IMR-90 (cell line): ENCODE results near the gene ADCYAP1R1. TPM values are rescaled to one million over a fixed set of nuclear protein-coding genes. Genes with fewer than 3 reads are reported as not detected.

Source experiments
- ATAC-seq: fragments of 200-7000 bp; cut with Tn5 transposase; 2 replicates; pipeline ENCODE4 v1.9.1; 2020; ENCODE audit warnings: low read depth, mild to moderate bottlenecking, moderate library complexity
- BruUV-seq: library from RNA; stranded (reverse); fragments of 400-500 nt; replicated peaks from 2 replicates; lab custom pipeline; 2021; lab: Mats Ljungman, UMichigan
- CTCF ChIA-PET: fragments of 300-600 bp; formaldehyde crosslinking; extraction: SDS; loops from one replicate; lab custom pipeline; 2021; ENCODE audit warnings: antibody characterized with exemption; lab: Yijun Ruan, JAX
- POLR2A ChIA-PET: fragments of 300-600 bp; sonication (Branson Sonifier 250); formaldehyde crosslinking; loops from one replicate; lab custom pipeline; 2022; ENCODE audit warnings: antibody characterized with exemption; ENCODE audit not compliant: unreplicated experiment; lab: Charles Lee
- DNase-seq: peaks from one replicate; pipeline ENCODE4 v3.0.0; 2013
- H2AFZ ChIP-seq: replicated peaks from 2 replicates; pipeline ENCODE3; 2013; ENCODE audit warnings: low read length, mild to moderate bottlenecking; ENCODE audit not compliant: poor library complexity
- H2AK5ac ChIP-seq: 2 replicates; pipeline ENCODE4 v1.6.1; 2013; ENCODE audit warnings: low read depth, low read length, inconsistent platforms
- H2AK9ac ChIP-seq: replicated peaks from 2 replicates; pipeline ENCODE3; 2013; ENCODE audit warnings: mild to moderate bottlenecking, low read depth, low read length, moderate library complexity; ENCODE audit not compliant: poor library complexity
- H2BK120ac ChIP-seq: 2 replicates; pipeline ENCODE4 v1.6.1; 2013; ENCODE audit warnings: low read depth, low read length, inconsistent platforms
- H2BK15ac ChIP-seq: 3 replicates; pipeline ENCODE4 v1.6.1; 2013; ENCODE audit warnings: low read depth, low read length, inconsistent platforms
- H2BK20ac ChIP-seq: 2 replicates; pipeline ENCODE4 v1.6.1; 2013; ENCODE audit warnings: low read depth, mild to moderate bottlenecking, inconsistent platforms, low read length, moderate library complexity
- H2BK5ac ChIP-seq: 2 replicates; pipeline ENCODE4 v1.6.1; 2013; ENCODE audit warnings: mild to moderate bottlenecking, low read depth, low read length, inconsistent platforms; ENCODE audit not compliant: poor library complexity, severe bottlenecking
- H3K14ac ChIP-seq: replicated peaks from 2 replicates; pipeline ENCODE4 v1.6.1; 2013; ENCODE audit warnings: low read depth, low read length, inconsistent platforms
- H3K18ac ChIP-seq: 2 replicates; pipeline ENCODE4 v1.6.1; 2013; ENCODE audit warnings: low read depth, low read length, control low read depth
- H3K23ac ChIP-seq: 2 replicates; pipeline ENCODE4 v1.6.1; 2013; ENCODE audit warnings: low read depth, low read length, inconsistent platforms
- H3K27ac ChIP-seq: 2 replicates; pipeline ENCODE4 v1.5.1; 2013; ENCODE audit warnings: mild to moderate bottlenecking, control low read depth, low read length; ENCODE audit not compliant: insufficient read depth
- H3K27me3 ChIP-seq: 2 replicates; pipeline ENCODE4 v1.6.1; 2013; ENCODE audit warnings: low read length; ENCODE audit not compliant: control insufficient read depth, insufficient read depth
- H3K36me3 ChIP-seq: 2 replicates; pipeline ENCODE4 v1.6.1; 2013; ENCODE audit warnings: low read length, mixed read lengths; ENCODE audit not compliant: control insufficient read depth, insufficient read depth
- H3K4ac ChIP-seq: 2 replicates; pipeline ENCODE4 v1.6.1; 2013; ENCODE audit warnings: low read depth, low read length, inconsistent platforms
- H3K4me1 ChIP-seq: 2 replicates; pipeline ENCODE4 v1.6.1; 2013; ENCODE audit warnings: low read length, mixed read lengths; ENCODE audit not compliant: control insufficient read depth, insufficient read depth
- H3K4me2 ChIP-seq: 2 replicates; pipeline ENCODE4 v1.6.1; 2013; ENCODE audit warnings: low read depth, mild to moderate bottlenecking, control low read depth, low read length, moderate library complexity
- H3K4me3 ChIP-seq: 2 replicates; pipeline ENCODE4 v1.5.1; 2013; ENCODE audit warnings: low read depth, mild to moderate bottlenecking, control low read depth, low read length, moderate library complexity; ENCODE audit not compliant: insufficient read depth
- H3K56ac ChIP-seq: 2 replicates; pipeline ENCODE4 v1.6.1; 2013; ENCODE audit warnings: low read length, inconsistent platforms; ENCODE audit not compliant: insufficient read depth; ENCODE audit errors: extremely low read depth
- H3K79me1 ChIP-seq, 2 experiments: 2 replicates each; pipeline ENCODE4 v1.6.1; 2013; ENCODE audit warnings: low read length in 2 of 2, inconsistent platforms in 1 of 2, low read depth in 1 of 2
- H3K9ac ChIP-seq: 2 replicates; pipeline ENCODE4 v1.6.1; 2013; ENCODE audit warnings: low read depth, low read length, control low read depth
- H3K9me1 ChIP-seq: 2 replicates; pipeline ENCODE4 v1.6.1; 2013; ENCODE audit warnings: low read length, inconsistent platforms; ENCODE audit not compliant: insufficient read depth
- H3K9me3 ChIP-seq: 2 replicates; pipeline ENCODE4 v1.6.1; 2013; ENCODE audit warnings: low read length; ENCODE audit not compliant: control insufficient read depth, insufficient read depth
- H4K20me1 ChIP-seq: 2 replicates; pipeline ENCODE4 v1.6.1; 2013; ENCODE audit warnings: low read length, inconsistent platforms; ENCODE audit not compliant: insufficient read depth
- H4K5ac ChIP-seq: 2 replicates; pipeline ENCODE4 v1.6.1; 2013; ENCODE audit warnings: mild to moderate bottlenecking, low read depth, low read length, control low read depth
- H4K8ac ChIP-seq, 2 experiments: 2 replicates each; pipeline ENCODE4 v1.6.1; 2013; ENCODE audit warnings: low read depth in 2 of 2, low read length in 2 of 2, control low read depth in 1 of 2, inconsistent platforms in 1 of 2
- H4K91ac ChIP-seq: 2 replicates; pipeline ENCODE4 v1.6.1; 2013; ENCODE audit warnings: low read depth, low read length, inconsistent platforms; ENCODE audit not compliant: insufficient read depth
- BHLHE40 ChIP-seq: fragments of 150-350 bp; IDR thresholded peaks from 2 replicates; pipeline ENCODE4 v1.6.1; 2016; ENCODE audit warnings: mild to moderate bottlenecking, low read depth, low read length
- CEBPB ChIP-seq: IDR thresholded peaks from 2 replicates; pipeline ENCODE4 v1.6.1; 2012; ENCODE audit warnings: low read depth, low read length, improper control_type of control experiment
- MXI1 ChIP-seq: IDR thresholded peaks from 2 replicates; pipeline ENCODE4 v1.6.1; 2012; ENCODE audit warnings: low read depth, mild to moderate bottlenecking, low read length, moderate library complexity, borderline replicate concordance
- RAD21 ChIP-seq: IDR thresholded peaks from 2 replicates; pipeline ENCODE4 v1.6.1; 2012; ENCODE audit warnings: low read length, improper control_type of control experiment
- RCOR1 ChIP-seq: IDR thresholded peaks from 2 replicates; pipeline ENCODE4 v1.6.1; 2012; ENCODE audit warnings: mild to moderate bottlenecking, low read length, improper control_type of control experiment; ENCODE audit not compliant: insufficient replicate concordance
- RFX5 ChIP-seq: IDR thresholded peaks from 2 replicates; pipeline ENCODE4 v1.8.0; 2012; ENCODE audit warnings: low read depth, mild to moderate bottlenecking, low read length, moderate library complexity
- SMC3 ChIP-seq: fragments of 150-350 bp; IDR thresholded peaks from 2 replicates; pipeline ENCODE4 v1.6.1; 2016; ENCODE audit warnings: low read depth, mild to moderate bottlenecking, antibody characterized with exemption, low read length, moderate library complexity
- WGBS, 2 experiments: methylation state at CpG; one replicate each; pipeline versions ENCODE4 v1.1.5 to v1.1.7; 2013; ENCODE audit warnings: missing lambda C conversion rate in 2 of 2; ENCODE audit not compliant: insufficient read length in 1 of 2; ENCODE audit errors: extremely low coverage in 2 of 2; 5-methylcytosine and 5-hydroxymethylcytosine counted together
- dilution Hi-C: fragments of 300-500 bp; cut with HindIII; formaldehyde crosslinking; loops from one replicate; pipeline ENCODE4 v1.14.3; 2018; ENCODE audit warnings: low sequenced_read_pairs; ENCODE audit not compliant: unreplicated experiment
- in situ Hi-C: fragments of 300-500 bp; cut with MboI; formaldehyde crosslinking; loops from 3 replicates; pipeline ENCODE4 v1.14.3; 2019; ENCODE audit warnings: low sequenced_read_pairs, inconsistent platforms, mixed read lengths
- intact Hi-C: fragments of 100-400 bp; cut with micrococcal nuclease; formaldehyde crosslinking; loops from 2 replicates; pipeline ENCODE4 v1.10.0; 2022
- polyA plus RNA-seq, 3 experiments: library from polyadenylated mRNA; depleted of rRNA; stranded (reverse); fragments of >200 nt; gene quantifications; 2 replicates each; pipeline ENCODE4 v1.2.3, GENCODE V29; 2012; ENCODE audit warnings: low replicate concordance in 1 of 3
- total RNA-seq: library from RNA; depleted of rRNA; stranded (reverse); fragments of >200 nt; gene quantifications from 2 replicates; pipeline ENCODE4 v1.2.3, GENCODE V29; 2012
- TF ChIP-seq, protein P1 (sequence below): conservative IDR thresholded peaks from 2 replicates; pipeline ENCODE4 v1.5.1; 2012; ENCODE audit warnings: mild to moderate bottlenecking, low read depth, low read length, improper control_type of control experiment

ADCYAP1R1 gene
- total and polyA plus RNA-seq, 2 of the 4 experiments (the other 2 are of a cell fraction): not detected

DNA sequence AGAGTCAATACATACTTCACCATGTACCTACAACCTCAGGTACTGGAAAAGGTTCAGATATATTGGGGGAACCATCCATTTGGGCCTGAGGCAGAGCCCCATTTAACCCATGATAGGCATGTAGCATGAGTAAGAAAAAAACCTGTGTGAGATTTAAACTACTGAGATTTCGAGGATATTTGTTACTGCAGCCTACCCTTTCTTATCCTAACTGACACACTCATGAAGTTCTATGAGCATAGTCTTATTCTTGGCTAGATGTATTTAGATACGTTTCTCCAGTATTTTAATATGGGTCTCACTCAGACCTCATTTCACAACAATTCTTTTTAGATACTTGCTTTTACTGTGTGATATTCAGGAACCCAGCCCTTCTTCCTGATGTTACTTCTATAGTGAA, 49.0 kb upstream of the ADCYAP1R1 start (continued):
- no peak for TF ChIP-seq RCOR1
- TF ChIP-seq SMC3: no peak
- no peak for TF ChIP-seq CEBPB

GRCh38 chr7:31003721-31004120, 48.4 kb upstream of the ADCYAP1R1 start:
- Histone ChIP-seq H3K14ac (no peak overlapping the region), H3K56ac (no peak overlapping the region), H3K79me1 (no peaks in the 10 kb centered on the region), H3K9me3 (no peaks in the 10 kb centered on the region), H2AK9ac (no peak overlapping the region), H3K4me1 (no peaks in the 10 kb centered on the region), H3K36me3 (no peaks in the 10 kb centered on the region), H2BK15ac (no peak overlapping the region), H2AK5ac (no peak overlapping the region), H4K5ac (no peak overlapping the region), H3K27ac (no peak overlapping the region), H2AFZ (no peak overlapping the region), H4K20me1 (no peaks in the 10 kb centered on the region), H3K23ac (no peak overlapping the region), H4K91ac (no peak overlapping the region), H3K9ac (no peak overlapping the region), H3K4me3 (no peak overlapping the region), H3K4me2 (no peak overlapping the region), H2BK5ac (no peak overlapping the region), H2BK120ac (no peak overlapping the region), H3K4ac (no peak overlapping the region), H4K8ac (no peak overlapping the region), H3K27me3 (peaks cover 21% of the 10 kb centered on the region), H3K9me1 (no peaks in the 10 kb centered on the region), H3K18ac (no peak overlapping the region), H2BK20ac (no peak overlapping the region)
- DNase-seq (no peak), ATAC-seq (no peak)
- TF ChIP-seq, protein P1, sequence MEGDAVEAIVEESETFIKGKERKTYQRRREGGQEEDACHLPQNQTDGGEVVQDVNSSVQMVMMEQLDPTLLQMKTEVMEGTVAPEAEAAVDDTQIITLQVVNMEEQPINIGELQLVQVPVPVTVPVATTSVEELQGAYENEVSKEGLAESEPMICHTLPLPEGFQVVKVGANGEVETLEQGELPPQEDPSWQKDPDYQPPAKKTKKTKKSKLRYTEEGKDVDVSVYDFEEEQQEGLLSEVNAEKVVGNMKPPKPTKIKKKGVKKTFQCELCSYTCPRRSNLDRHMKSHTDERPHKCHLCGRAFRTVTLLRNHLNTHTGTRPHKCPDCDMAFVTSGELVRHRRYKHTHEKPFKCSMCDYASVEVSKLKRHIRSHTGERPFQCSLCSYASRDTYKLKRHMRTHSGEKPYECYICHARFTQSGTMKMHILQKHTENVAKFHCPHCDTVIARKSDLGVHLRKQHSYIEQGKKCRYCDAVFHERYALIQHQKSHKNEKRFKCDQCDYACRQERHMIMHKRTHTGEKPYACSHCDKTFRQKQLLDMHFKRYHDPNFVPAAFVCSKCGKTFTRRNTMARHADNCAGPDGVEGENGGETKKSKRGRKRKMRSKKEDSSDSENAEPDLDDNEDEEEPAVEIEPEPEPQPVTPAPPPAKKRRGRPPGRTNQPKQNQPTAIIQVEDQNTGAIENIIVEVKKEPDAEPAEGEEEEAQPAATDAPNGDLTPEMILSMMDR: no peak
- no peak for TF ChIP-seq RAD21
- no peak for TF ChIP-seq RFX5
- no peak for TF ChIP-seq BHLHE40
- no peak for TF ChIP-seq MXI1
- POLR2A ChIA-PET: no interaction called here
- WGBS, 2 experiments: 100% methylated on average over 1 of the region's 6 CpGs; no CpG with 5 or more reads in 1 of the 2 experiments
- BruUV-seq: no TSS peak
- CTCF ChIA-PET: no interaction called here
- dilution Hi-C loops (no loop called here), intact Hi-C loops (no loop called here), in situ Hi-C loops (no loop called here)
